PC-9 (cell line): ENCODE data around the gene CNTNAP2. TPM values are rescaled to one million over a fixed set of nuclear protein-coding genes. Genes with fewer than 3 reads are reported as not detected.

Experiments used
- BruUV-seq: library from RNA; stranded (reverse); fragments of 400-500 nt; replicated peaks from 2 replicates; lab custom pipeline; 2021; lab: Mats Ljungman, UMichigan
- CTCF ChIA-PET: fragments of 300-600 bp; sonication (Branson Sonifier 250); formaldehyde crosslinking; loops from one replicate; lab custom pipeline; 2022; ENCODE audit warnings: antibody characterized with exemption; lab: Charles Lee
- POLR2A ChIA-PET: fragments of 300-600 bp; sonication (Branson Sonifier 250); formaldehyde crosslinking; loops from one replicate; lab custom pipeline; 2022; ENCODE audit warnings: antibody characterized with exemption; ENCODE audit not compliant: unreplicated experiment; lab: Charles Lee
- DNase-seq, 2 experiments: peaks; one replicate each; pipeline versions ENCODE4 v3.0.0 to v3.0.0-alpha.2; 2015 to 2022; ENCODE audit warnings: mixed read lengths in 1 of 2
- H2AFZ ChIP-seq: fragments of 200-600 bp; sonication (generic); 2 replicates; pipeline ENCODE4 v1.8.1; 2017; ENCODE audit warnings: antibody characterized with exemption
- H3F3A ChIP-seq: fragments of 200-600 bp; sonication (generic); 2 replicates; pipeline ENCODE4 v1.8.1; 2017; ENCODE audit warnings: antibody characterized with exemption, mild to moderate bottlenecking, low read depth; ENCODE audit not compliant: insufficient read depth
- H3K27ac ChIP-seq: fragments of 200-600 bp; sonication (generic); 2 replicates; pipeline ENCODE4 v1.6.1; 2016; ENCODE audit warnings: mixed run types
- H3K27me3 ChIP-seq: fragments of 200-600 bp; sonication (generic); 2 replicates; pipeline ENCODE4 v1.6.1; 2016; ENCODE audit warnings: low read depth, mixed run types; ENCODE audit not compliant: insufficient read depth
- H3K36me3 ChIP-seq: fragments of 200-600 bp; sonication (generic); 2 replicates; pipeline ENCODE4 v1.6.1; 2016; ENCODE audit warnings: low read depth, mixed run types
- H3K4me1 ChIP-seq: fragments of 200-600 bp; sonication (generic); replicated peaks from 2 replicates; pipeline ENCODE4 v1.6.1; 2016; ENCODE audit warnings: mixed run types; ENCODE audit not compliant: insufficient read depth
- H3K4me2 ChIP-seq: fragments of 200-600 bp; sonication (generic); 2 replicates; pipeline ENCODE4 v1.6.1; 2017; ENCODE audit warnings: mixed run types
- H3K4me3 ChIP-seq: fragments of 200-600 bp; sonication (generic); 2 replicates; pipeline ENCODE4 v1.6.1; 2016; ENCODE audit warnings: mixed run types
- H3K79me2 ChIP-seq: fragments of 200-600 bp; sonication (generic); 2 replicates; pipeline ENCODE4 v1.6.1; 2017; ENCODE audit warnings: low read depth, mixed run types
- H3K9me2 ChIP-seq: fragments of 200-600 bp; sonication (generic); 2 replicates; pipeline ENCODE4 v1.8.1; 2017; ENCODE audit warnings: mild to moderate bottlenecking; ENCODE audit not compliant: insufficient read depth
- H3K9me3 ChIP-seq: fragments of 200-600 bp; sonication (generic); 2 replicates; pipeline ENCODE4 v1.8.1; 2016; ENCODE audit warnings: low read depth; ENCODE audit not compliant: insufficient read depth
- H4K20me1 ChIP-seq: fragments of 200-600 bp; sonication (generic); 2 replicates; pipeline ENCODE4 v1.8.1; 2017; ENCODE audit not compliant: insufficient read depth
- EZH2 ChIP-seq: fragments of 200-600 bp; sonication (generic); IDR thresholded peaks from 2 replicates; pipeline ENCODE4 v1.8.0; 2017; ENCODE audit warnings: antibody characterized with exemption, low read depth
- intact Hi-C: fragments of 100-400 bp; cut with micrococcal nuclease; formaldehyde crosslinking; loops from one replicate; pipeline ENCODE4 v1.10.0; 2022; ENCODE audit not compliant: unreplicated experiment
- total RNA-seq: library from RNA; stranded (reverse); gene quantifications from 2 replicates; pipeline ENCODE4 v1.2.3, GENCODE V29; 2021
- TF ChIP-seq, protein P1 (sequence below): fragments of 200-600 bp; sonication (generic); conservative IDR thresholded peaks from 2 replicates; pipeline ENCODE4 v1.6.1; 2017; ENCODE audit warnings: mixed run types, antibody characterized with exemption, mild to moderate bottlenecking, moderate library complexity

Gene CNTNAP2
- total RNA-seq, 1 experiment from 2014 or later = not detected

DNA sequence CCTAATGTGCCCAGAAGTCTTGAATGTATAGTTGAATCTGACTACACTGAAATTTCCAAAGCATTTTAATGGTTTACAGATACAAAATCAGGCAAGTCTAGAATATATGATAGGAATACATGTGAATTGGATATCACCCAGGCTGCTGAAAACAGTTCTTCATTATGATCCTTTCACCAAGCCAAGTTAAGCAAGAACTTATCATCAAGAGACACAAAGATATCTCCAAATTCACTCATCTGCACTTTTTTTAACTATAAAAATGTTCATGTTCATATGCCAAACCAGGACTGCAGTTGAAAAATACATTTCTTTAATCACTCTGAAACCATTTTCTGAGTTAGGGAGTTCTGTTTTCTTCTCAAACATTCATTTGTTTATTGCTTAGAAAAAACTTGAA lies 2061.4 kb downstream of the CNTNAP2 start:
- H3K9me2 ChIP-seq = no peaks in the 10 kb centered on the region
- intact Hi-C loops = no loop called here
- H3K27me3 ChIP-seq = 0 out of 2 replicates have a peak, but pooled peaks cover 5% of the 10 kb centered on the region
- TF ChIP-seq EZH2 = no peak
- TF ChIP-seq, protein P1, sequence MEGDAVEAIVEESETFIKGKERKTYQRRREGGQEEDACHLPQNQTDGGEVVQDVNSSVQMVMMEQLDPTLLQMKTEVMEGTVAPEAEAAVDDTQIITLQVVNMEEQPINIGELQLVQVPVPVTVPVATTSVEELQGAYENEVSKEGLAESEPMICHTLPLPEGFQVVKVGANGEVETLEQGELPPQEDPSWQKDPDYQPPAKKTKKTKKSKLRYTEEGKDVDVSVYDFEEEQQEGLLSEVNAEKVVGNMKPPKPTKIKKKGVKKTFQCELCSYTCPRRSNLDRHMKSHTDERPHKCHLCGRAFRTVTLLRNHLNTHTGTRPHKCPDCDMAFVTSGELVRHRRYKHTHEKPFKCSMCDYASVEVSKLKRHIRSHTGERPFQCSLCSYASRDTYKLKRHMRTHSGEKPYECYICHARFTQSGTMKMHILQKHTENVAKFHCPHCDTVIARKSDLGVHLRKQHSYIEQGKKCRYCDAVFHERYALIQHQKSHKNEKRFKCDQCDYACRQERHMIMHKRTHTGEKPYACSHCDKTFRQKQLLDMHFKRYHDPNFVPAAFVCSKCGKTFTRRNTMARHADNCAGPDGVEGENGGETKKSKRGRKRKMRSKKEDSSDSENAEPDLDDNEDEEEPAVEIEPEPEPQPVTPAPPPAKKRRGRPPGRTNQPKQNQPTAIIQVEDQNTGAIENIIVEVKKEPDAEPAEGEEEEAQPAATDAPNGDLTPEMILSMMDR = no peak
- ChIA-PET CTCF (no interaction called here), POLR2A (no interaction called here)
- 0 out of 2 replicates have a peak, but pooled peaks cover 3% of the 10 kb centered on the region for H4K20me1 ChIP-seq
- H3K36me3 ChIP-seq = no peaks in the 10 kb centered on the region
- no peaks in the 10 kb centered on the region for H3K79me2 ChIP-seq
- no peaks in the 10 kb centered on the region for H3K9me3 ChIP-seq
- BruUV-seq = no TSS peak
- no peak overlapping the region for H3K4me3 ChIP-seq
- no peak overlapping the region for H3K27ac ChIP-seq
- H3K4me2 ChIP-seq = no peak overlapping the region
- no peak for DNase-seq
- no peak overlapping the region for H2AFZ ChIP-seq
- H3K4me1 ChIP-seq = no peaks in the 10 kb centered on the region
- H3F3A ChIP-seq = no peaks in the 10 kb centered on the region

DNA sequence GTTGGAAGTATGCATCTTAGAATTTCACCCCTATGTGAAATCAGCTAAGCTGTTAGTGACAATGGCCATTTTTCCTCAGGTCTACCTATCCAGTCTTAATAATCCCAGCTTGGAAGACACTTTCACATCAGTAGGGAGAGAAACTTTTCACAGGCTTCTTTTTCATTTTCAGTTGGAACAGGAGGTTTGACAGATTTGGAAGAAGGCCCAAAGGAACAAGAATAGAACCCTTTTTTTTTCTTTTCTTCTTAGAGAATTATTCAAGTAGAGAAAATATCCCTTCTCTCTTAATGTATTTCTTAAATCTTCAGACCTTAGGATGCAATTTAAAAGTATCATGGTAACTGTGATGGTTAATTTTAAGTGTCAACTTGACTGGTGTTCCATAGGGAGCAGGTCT lies 2063.5 kb downstream of the CNTNAP2 start:
- Histone ChIP-seq H3K4me1 (no peaks in the 10 kb centered on the region), H3K4me2 (no peak overlapping the region), H3K4me3 (no peak overlapping the region), H3K9me2 (no peaks in the 10 kb centered on the region), H3K27me3 (0 out of 2 replicates have a peak, but pooled peaks cover 5% of the 10 kb centered on the region), H3K27ac (no peak overlapping the region), H4K20me1 (0 out of 2 replicates have a peak, but pooled peaks cover 3% of the 10 kb centered on the region), H3K9me3 (no peaks in the 10 kb centered on the region), H3F3A (no peaks in the 10 kb centered on the region), H3K36me3 (no peaks in the 10 kb centered on the region), H3K79me2 (no peaks in the 10 kb centered on the region), H2AFZ (no peak overlapping the region)
- ChIA-PET POLR2A (no interaction called here), CTCF (no interaction called here)
- TF ChIP-seq, protein P1 = no peak
- no peak for TF ChIP-seq EZH2
- BruUV-seq = no TSS peak
- no peak for DNase-seq
- intact Hi-C loops = no loop called here

DNA sequence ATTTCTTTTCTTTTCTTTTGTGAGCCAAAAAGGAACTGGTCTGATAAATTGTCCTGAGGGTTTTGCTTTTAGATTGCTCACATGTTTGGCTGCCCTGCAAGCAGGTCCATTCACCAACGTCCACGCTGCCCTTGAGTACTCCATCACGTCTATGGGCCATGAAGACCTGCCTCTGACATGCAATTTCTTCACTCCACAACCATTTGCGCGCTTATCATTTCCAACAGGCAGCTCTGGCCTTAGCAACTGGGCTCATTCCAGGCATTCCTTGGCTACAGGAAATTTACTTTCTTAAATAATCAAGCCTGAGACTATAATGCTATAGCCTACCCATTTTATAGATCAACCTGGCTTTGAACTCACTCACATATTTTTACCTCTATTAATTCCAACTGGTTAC lies 2065.7 kb downstream of the CNTNAP2 start:
- Histone ChIP-seq H3K9me3 (no peaks in the 10 kb centered on the region), H3K79me2 (no peaks in the 10 kb centered on the region), H3K4me3 (no peak overlapping the region), H3K9me2 (no peaks in the 10 kb centered on the region), H3K27me3 (0 out of 2 replicates have a peak, but pooled peaks cover 5% of the 10 kb centered on the region), H3K4me1 (no peaks in the 10 kb centered on the region), H3F3A (no peaks in the 10 kb centered on the region), H2AFZ (no peak overlapping the region), H3K27ac (no peak overlapping the region), H3K36me3 (no peaks in the 10 kb centered on the region), H4K20me1 (0 out of 2 replicates have a peak, but pooled peaks cover 3% of the 10 kb centered on the region), H3K4me2 (no peak overlapping the region)
- CTCF ChIA-PET = no interaction called here
- no peak for TF ChIP-seq EZH2
- TF ChIP-seq, protein P1 = no peak
- POLR2A ChIA-PET = no interaction called here
- no peak for DNase-seq
- BruUV-seq = no TSS peak
- intact Hi-C loops = no loop called here
